Keratinocyte (primary cell): ENCODE data around the gene G2E3.

ENCODE experiments used
- CTCF ChIP-seq, 3 experiments: IDR thresholded peaks in 1 of 3; conservative IDR thresholded peaks in 1 of 3; optimal IDR thresholded peaks in 1 of 3; 2 replicates in 2 of 3; 3 replicates in 1 of 3; pipeline versions ENCODE3 to v1.5.1; 2011; ENCODE audit warnings: low read length in 3 of 3, mild to moderate bottlenecking in 3 of 3, moderate library complexity in 2 of 3, control low read depth in 1 of 3, inconsistent platforms in 1 of 3; ENCODE audit not compliant: insufficient read depth in 2 of 3; ENCODE audit errors: extremely low read depth in 1 of 3
- EZH2 ChIP-seq: IDR thresholded peaks from one replicate; pipeline ENCODE4 v1.6.1; 2012; ENCODE audit warnings: inconsistent platforms, mild to moderate bottlenecking, low read length, moderate library complexity

- no peak for TF ChIP-seq CTCF (optimal IDR thresholded peaks at IDR 0.05 in 1 of 3, IDR thresholded peaks at IDR 0.05 in 1 of 3, conservative IDR thresholded peaks at IDR 0.05 in 1 of 3; ENCODE audit: extremely low read depth in 1 of 3, insufficient read depth in 2 of 3, low read length in 3 of 3)
- no peak for TF ChIP-seq EZH2
Observed at GRCh38 chr14:30655124-30655523, 96.2 kb downstream of the G2E3 start.
